Breast epithelium (tissue), 3 donors: ENCODE measurements around the gene CLK3.

Experiments used
- CTCF ChIP-seq, 3 donors: fragments of 450-650 bp; IDR thresholded peaks; one replicate each; pipeline ENCODE4 v1.5.1; 2016 to 2017; ENCODE audit warnings: antibody characterized with exemption in 3 of 3, mild to moderate bottlenecking in 3 of 3, moderate library complexity in 3 of 3
- POLR2A ChIP-seq: fragments of 450-650 bp; IDR thresholded peaks from one replicate; pipeline ENCODE4 v1.6.1; 2016; ENCODE audit warnings: antibody characterized with exemption, mild to moderate bottlenecking, moderate library complexity

- TF ChIP-seq CTCF (IDR thresholded peaks at IDR 0.05) (no peak), POLR2A (no peak)
Observed at GRCh38 chr15:74633781-74634180, 18.1 kb downstream of the CLK3 start.
